Kidney glomerular epithelial cell (primary cell): ENCODE results near the gene NTN3.

Source experiments
- DNase-seq: peaks from one replicate; lab custom pipeline; 2025; lab: John Stamatoyannopoulos, UW

NTN3 gene

DNA sequence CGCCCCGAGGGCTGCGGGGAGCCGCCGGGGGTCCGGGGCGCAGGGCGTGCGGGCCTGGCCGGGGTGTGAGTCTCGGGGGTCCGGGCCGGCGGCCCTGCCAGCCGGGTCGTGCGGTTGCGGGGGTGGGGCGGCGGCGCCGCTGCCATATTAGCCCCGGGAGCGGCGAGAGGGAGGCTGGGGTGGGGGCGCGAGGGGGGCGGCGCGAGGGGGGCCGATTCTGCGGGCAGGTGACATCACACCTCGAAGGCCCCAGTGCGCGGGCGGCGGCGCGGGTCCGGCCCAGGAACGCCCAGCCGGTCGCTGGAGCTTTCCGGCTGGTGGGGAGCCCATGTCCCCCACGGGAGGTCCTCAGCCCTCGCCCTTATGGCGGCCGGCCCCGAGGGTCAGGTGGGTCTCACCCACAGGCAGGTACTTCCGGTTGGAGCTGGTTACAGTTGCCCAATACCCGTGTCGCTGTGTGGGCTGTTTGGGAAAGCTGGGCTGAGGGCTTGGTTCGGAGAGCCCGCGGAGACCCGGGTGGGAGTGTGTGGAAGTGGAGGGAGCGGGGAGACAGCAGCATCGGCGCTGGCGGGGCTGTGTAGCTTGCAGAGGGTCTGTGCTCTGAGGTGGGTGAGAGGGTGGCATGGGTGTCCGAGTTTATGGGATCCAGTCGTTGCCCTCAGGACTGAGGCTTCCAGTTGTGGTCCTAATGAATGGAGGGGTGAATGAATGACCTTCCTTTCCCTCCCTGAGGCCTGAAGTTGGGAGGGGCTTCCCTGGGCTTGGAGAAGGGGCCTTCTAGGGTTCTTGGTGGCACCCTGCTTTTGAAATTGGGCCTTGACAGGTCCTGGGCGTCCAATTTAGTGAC, 43.5 kb downstream of the NTN3 start:
- no peak for DNase-seq

- no peak for DNase-seq
Measured at GRCh38 chr16:2515180-2515851, 44.2 kb downstream of the NTN3 start.

- DNase-seq = no peak
Measured at GRCh38 chr16:2516391-2517240, 45.5 kb downstream of the NTN3 start.

- DNase-seq = no peak
Measured at GRCh38 chr16:2517954-2518605, 47.0 kb downstream of the NTN3 start.

DNA sequence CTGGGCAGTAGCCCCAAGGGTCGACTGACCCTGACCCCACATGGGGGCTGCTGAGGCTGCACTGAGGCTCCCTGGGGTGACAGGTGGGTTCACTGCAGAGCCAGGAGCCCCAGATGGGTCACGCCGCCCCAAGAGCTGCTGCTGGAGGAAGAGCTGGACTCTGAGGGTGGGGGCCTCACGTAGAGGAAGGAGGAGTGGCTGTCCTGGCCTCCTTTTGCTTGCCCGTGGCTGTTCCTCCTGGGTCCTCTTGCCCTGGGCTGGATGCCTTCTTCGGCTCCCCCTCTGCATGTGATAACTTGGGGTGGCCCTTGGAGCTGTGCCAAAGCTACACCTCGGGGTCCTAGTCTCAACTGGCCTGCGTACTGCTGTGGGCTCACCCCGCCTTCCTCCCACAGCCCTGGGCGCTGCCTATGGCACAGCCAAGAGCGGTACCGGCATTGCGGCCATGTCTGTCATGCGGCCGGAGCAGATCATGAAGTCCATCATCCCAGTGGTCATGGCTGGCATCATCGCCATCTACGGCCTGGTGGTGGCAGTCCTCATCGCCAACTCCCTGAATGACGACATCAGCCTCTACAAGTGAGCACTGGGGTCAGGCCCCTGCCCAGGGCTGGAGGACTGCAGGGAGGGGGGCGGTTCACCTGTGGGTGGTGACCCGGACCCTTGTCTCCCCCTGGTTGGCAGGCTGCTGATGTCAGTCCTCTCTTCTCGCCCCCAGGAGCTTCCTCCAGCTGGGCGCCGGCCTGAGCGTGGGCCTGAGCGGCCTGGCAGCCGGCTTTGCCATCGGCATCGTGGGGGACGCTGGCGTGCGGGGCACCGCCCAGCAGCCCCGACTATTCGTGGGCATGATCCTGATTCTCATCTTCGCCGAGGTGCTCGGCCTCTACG, 48.0 kb downstream of the NTN3 start:
- no peak for DNase-seq

GRCh38 chr16:2519711-2520080, 48.6 kb downstream of the NTN3 start:
- DNase-seq = no peak

GRCh38 chr16:2520097-2520783, 49.1 kb downstream of the NTN3 start, which contains the start of gene AMDHD2:
TSS of gene AMDHD2 (plus strand) at chr16:2520371. CDS start at chr16:2520459, 88 bp downstream.
- DNase-seq = peak; percentile 59

DNA sequence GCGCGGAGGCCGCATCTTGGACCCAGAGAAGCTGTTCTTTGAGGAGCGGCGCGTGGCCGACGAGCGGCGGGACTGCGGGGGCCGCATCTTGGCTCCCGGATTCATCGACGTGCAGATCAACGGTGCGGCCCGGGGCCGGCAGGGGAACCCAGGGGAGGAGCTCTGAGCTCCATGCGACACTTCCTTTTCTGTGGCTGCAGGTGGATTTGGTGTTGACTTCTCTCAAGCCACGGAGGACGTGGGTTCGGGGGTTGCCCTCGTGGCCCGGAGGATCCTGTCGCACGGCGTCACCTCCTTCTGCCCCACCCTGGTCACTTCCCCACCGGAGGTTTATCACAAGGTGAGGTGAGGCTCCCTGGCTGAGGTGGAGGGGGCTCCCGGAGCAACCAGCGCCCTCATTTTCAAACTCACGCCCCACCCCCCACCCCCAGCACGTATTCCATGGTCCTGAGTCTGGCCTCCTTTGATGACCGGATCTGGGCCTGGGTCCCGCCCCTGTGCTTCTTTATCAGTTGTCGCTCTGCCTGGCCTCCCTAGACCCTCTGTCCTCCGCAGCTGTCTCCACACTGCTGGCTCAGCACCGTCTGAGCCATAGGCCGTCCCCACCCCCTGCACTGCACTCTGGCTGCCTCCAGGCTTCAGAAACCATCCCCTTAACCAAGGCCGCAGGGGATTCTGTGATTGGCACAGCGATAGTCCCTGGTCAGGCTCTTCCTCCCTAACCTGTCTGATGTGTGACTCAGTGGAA, 49.9 kb downstream of the NTN3 start:
- no peak for DNase-seq
